T follicular helper cell (primary cell): ENCODE data around the gene AJM1.

ENCODE experiments used
- DNase-seq: peaks from one replicate; pipeline ENCODE4 v3.0.0-alpha.2; 2020; ENCODE audit warnings: low read depth

Gene AJM1

GRCh38 chr9:136844761-136845464 lies 2.6 kb downstream of the AJM1 start:
- DNase-seq: no peak

- no peak for DNase-seq
These were observed 3.4 kb downstream of the AJM1 start for GRCh38 chr9:136845465-136846260.

GRCh38 chr9:136846376-136847087 lies 4.3 kb downstream of the AJM1 start:
- DNase-seq: no peak

- no peak for DNase-seq
These were observed 5.0 kb downstream of the AJM1 start for GRCh38 chr9:136847088-136847825.

GRCh38 chr9:136847826-136848392 lies 5.6 kb downstream of the AJM1 start:
- peak; percentile 32 for DNase-seq

GRCh38 chr9:136848393-136849037 lies 6.2 kb downstream of the AJM1 start:
- no peak for DNase-seq

GRCh38 chr9:136849038-136849959 lies 7.0 kb downstream of the AJM1 start, which contains the start of gene PHPT1:
Gene PHPT1 (plus strand): TSS chr9:136849409. CDS start chr9:136849431, 22 bp downstream.
- peak; percentile 94 for DNase-seq

- no peak for DNase-seq
These were observed 7.9 kb downstream of the AJM1 start for GRCh38 chr9:136849960-136850865.

GRCh38 chr9:136850866-136851775 lies 8.8 kb downstream of the AJM1 start:
- no peak for DNase-seq

- no peak for DNase-seq
These were observed 9.8 kb downstream of the AJM1 start, which contains the start of gene MAMDC4 for GRCh38 chr9:136851941-136852663. Gene MAMDC4 (plus strand): TSS chr9:136852346. CDS start chr9:136852417, 71 bp downstream.

- DNase-seq: no peak
These were observed 10.7 kb downstream of the AJM1 start for GRCh38 chr9:136852664-136853595.

- DNase-seq: no peak
These were observed 11.4 kb downstream of the AJM1 start for GRCh38 chr9:136853596-136854112.

GRCh38 chr9:136854113-136854841 lies 12.0 kb downstream of the AJM1 start:
- DNase-seq: no peak

GRCh38 chr9:136854842-136855460 lies 12.7 kb downstream of the AJM1 start:
- no peak for DNase-seq
